Activated gamma-delta T cell treated with Interleukin-2 at 50 U/mL for 16 hours (primary cell): ENCODE data around the gene FER.

Experiments
- DNase-seq: peaks from one replicate; pipeline ENCODE4 v3.0.0-alpha.2; 2020

The FER gene

GRCh38 chr5:109192555-109193281 lies 445.0 kb downstream of the FER start:
- no peak for DNase-seq

- DNase-seq, result no peak
These were observed 448.0 kb downstream of the FER start for GRCh38 chr5:109195667-109196066.

DNA sequence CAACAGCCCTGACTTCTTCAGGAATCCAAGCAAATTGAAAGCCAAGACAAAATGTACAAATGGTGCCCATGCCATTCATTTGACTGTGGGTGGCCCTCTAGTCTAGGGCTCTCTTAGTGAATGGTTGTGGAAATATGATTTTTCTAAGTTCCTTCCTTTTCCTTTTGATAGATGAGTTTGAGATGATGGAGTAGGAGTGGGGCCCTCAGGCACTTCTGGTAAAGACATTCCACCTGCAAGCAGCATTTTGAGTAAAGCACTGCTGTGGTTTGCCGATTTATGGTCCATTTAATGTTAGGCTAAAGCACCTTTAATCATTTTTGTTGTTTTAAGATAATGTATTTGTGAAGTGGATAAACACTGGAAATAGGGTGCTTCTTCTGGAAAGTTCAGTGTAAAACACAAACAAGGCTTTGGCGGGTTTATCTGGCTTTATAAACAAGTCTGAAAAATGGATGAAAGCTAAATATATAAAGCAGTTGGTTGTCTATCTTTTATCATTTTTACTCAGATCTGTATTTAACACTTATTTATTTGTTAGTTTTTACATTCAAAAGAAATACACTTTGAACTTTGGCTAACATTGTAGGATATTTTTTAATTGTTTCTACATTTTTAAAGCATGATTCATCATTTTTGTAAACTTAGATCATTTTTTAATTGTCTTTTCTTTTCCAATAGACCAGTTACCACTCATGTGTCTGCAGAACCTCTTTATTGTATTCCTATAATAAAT lies 448.6 kb downstream of the FER start:
- DNase-seq, result no peak

DNA sequence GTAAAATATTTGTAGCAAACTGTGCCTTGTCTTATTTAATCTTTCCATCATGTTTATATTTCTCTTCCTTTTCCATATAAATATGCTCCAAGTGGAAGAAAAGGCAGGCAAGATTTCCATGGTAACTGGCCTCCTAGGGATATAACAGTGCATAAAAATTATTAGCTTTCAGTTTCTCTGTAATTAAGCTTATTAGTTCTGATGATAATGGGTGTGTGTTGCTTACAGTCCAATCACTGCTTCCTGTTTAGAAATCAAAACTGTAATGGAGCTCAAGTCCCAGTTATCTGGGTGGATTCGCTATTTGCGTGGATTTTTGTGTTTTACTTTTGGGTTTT lies 449.1 kb downstream of the FER start:
- DNase-seq, result no peak

GRCh38 chr5:109199289-109199688 lies 451.6 kb downstream of the FER start:
- no peak for DNase-seq

- no peak for DNase-seq
These were observed 452.3 kb downstream of the FER start for GRCh38 chr5:109199799-109200620.

DNA sequence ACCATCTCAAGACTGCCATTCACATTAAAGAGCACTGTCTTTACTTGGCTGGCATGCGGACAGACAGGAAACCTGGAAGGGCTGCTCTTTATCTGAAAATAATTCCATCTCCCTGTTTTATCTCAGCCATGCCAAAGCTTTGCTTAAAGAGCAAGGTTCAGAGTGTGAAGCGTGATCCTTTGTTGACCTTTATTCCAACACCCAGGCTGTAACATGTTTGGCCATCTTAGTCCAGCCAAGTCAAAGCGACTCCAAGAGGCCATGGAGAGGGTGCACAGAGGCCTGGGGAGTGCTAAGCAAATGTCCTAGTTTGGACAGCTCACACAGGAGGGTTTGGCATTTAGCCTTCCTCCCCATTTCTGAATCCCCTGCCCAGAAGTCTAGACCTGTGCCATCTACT lies 467.3 kb downstream of the FER start:
- DNase-seq, result no peak

DNA sequence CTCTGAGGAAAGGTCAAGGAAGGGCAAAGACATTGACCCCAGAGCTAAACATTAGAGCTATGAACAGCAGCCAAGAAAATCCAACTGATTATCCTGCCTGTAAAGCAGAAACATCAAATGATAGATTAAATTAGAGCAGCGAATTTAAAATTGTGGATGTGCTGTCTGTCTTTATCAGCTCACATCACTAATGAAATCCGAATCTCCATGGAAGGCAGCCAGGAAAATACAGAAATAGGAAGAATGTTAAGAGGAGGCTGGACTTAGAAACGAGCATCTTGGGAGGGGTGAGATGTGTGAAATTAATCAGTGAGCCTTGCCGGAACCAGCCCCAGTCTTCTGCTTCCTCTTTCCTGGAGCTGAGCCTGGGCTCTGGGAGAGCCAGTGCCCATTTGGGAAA lies 471.1 kb downstream of the FER start:
- no peak for DNase-seq

DNA sequence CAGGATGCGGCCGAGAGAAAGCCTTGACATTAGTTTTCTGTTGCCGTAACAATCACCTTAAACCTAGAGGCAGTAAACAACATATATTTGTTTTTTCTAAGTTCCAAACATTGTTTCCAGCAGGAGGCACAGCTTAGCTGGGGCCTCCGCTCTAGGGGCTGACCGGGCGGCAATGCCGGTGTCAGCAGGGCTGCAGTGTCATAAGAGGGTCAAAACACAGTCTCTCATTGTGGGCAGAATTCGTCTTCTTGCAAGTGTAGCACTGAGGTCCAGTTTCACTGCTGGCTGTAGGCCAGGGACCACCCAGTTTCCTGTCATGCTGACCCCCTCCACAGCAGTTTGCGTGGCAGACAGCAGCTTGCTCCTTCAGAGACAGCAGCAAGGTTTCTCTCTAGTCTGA lies 475.8 kb downstream of the FER start:
- DNase-seq, result no peak

DNA sequence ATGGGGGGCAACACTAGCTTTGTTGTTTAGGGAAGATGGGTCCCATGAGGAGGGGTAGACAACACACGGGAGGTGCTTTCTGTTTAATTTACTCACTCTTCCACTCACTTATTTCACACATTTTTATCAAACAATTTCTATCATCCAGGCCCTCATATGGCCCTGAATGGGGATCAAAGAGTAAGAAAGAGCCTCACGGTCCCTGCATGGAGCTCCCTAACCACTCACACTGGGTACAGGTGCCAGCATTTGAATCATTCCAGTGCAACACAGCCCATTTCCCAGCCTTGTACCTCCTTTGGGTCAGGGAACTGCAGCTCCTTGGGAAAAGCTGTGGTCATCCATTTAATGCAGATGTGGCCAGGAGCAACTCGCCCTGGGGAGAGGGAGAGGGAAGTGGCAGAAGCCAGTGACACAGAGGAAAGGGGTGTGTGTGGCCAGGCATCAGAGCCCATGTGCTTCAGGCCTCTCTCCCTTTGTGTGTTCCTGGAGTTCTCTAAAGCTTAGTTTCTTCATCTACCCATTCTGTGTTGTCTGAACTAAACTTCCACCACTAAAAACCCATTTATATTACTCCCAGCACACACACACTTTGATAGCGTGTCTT lies 476.7 kb downstream of the FER start:
- DNase-seq, result no peak

GRCh38 chr5:109225716-109226625 lies 478.3 kb downstream of the FER start:
- no peak for DNase-seq

DNA sequence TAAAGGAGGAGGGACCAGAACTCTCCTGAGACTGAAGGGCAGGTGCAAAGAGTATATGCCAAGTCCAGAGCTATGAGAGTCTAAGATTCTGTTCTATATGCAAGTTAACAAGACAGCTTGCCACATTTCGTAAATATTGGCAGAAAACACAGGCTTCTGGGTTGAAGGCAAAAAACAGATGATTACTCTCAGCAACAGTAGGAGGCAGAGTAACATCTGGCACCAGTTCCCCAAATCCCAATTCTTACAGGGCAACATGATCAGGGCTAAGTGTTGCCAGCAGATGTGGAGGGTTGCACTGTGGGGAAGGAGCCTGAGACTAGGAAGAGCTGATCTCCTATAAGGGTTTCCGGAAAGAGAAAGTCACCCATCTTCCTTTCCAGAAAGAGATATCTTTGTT lies 482.7 kb downstream of the FER start:
- DNase-seq, result no peak

- no peak for DNase-seq
These were observed 483.6 kb downstream of the FER start for GRCh38 chr5:109231331-109231730.

GRCh38 chr5:109234381-109234780 lies 486.7 kb downstream of the FER start:
- DNase-seq, result no peak

- DNase-seq, result no peak
These were observed 491.8 kb downstream of the FER start for GRCh38 chr5:109239456-109239855.

GRCh38 chr5:109242518-109242917 lies 494.8 kb downstream of the FER start:
- no peak for DNase-seq

DNA sequence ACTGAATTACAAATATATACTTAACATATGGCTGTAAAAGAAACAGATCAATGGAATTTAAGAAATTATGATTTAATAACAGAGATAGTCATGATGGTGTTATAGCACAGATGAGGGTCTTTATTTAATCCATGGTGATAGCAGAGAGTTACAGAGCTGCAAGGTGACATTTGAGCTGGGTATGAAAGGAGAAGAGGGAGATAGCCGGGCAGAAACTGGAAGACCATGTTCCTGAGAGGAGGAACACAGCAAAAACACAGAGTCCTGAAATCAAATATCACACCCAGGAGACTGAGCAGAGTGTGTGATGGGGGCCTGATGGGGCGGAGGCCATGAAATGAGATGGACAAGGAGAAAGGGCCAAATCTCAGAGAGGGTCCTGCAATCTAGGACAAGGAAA lies 498.7 kb downstream of the FER start:
- DNase-seq, result no peak
